ENCODE measurements around the gene TMEM125. TPM values are rescaled to one million over a fixed set of nuclear protein-coding genes. Genes with fewer than 3 reads are reported as not detected.

TMEM125 gene
- total and polyA plus RNA-seq, 10 of the 15 experiments (the other 5 are each of a cell fraction or from before 2014, with no cell fraction given): 0.28 TPM; not detected in 9

GRCh38 chr1:43322506-43322905 is 52.7 kb downstream of the TMEM125 start:
- no peak overlapping the region for H3K4me3 ChIP-seq
- no peaks in the 10 kb centered on the region for H3K36me3 ChIP-seq (ENCODE audit: control insufficient read depth in 2 of 2, insufficient read depth in 2 of 2, low read length in 1 of 2)
- ATAC-seq (no peak), DNase-seq (ENCODE audit: low read depth, low spot score) (no peak), FAIRE-seq (no peak)
- H3K27ac ChIP-seq (ENCODE audit: control insufficient read depth, insufficient read depth): no peak overlapping the region
- ChIA-PET POLR2A (no interaction called here), RAD21 (ENCODE audit: unreplicated experiment) (no interaction called here), SMC1A (ENCODE audit: uncharacterized antibody, unreplicated experiment) (interaction anchor here (0.9 kb wide), 1 partner anchor 36 kb away, joined by 3 read pairs; no protein-coding TSS in a partner anchor), CTCF (no interaction called here)
- intact Hi-C loops (cut with micrococcal nuclease; ENCODE audit: unreplicated experiment): no loop called here
- no peaks in the 10 kb centered on the region; the same call in 1 of the 3 replicates for H3K9me3 ChIP-seq (replicated peaks; ENCODE audit: control insufficient read depth, insufficient read depth, low read length)
- WGBS (ENCODE audit: insufficient coverage, insufficient replicate concordance, low lambda C conversion rate, missing lambda C conversion rate): 58% methylated on average over 5 of the region's 5 CpGs
- no peaks in the 10 kb centered on the region for H3K79me2 ChIP-seq (ENCODE audit: control insufficient read depth, insufficient read depth, low read length)
- in situ Hi-C loops (cut with MboI): no loop called here
- H3K9ac ChIP-seq (ENCODE audit: control insufficient read depth, insufficient read depth, low read length): no peak overlapping the region
- TF ChIP-seq NFIC (IDR thresholded peaks at IDR 0.05; ENCODE audit: low read depth, low read length) (no peak), IKZF2 (IDR thresholded peaks at IDR 0.05) (no peak), BCL11A (IDR thresholded peaks at IDR 0.05; ENCODE audit: low read depth, low read length) (no peak), MTA3 (IDR thresholded peaks at IDR 0.05; ENCODE audit: borderline replicate concordance, low read length) (no peak), POLR2AphosphoS5 (IDR thresholded peaks at IDR 0.05; ENCODE audit: low read length) (no peak), PML (IDR thresholded peaks at IDR 0.05; ENCODE audit: low read length) (no peak), YY1 (IDR thresholded peaks at IDR 0.05; ENCODE audit: low read depth, low read length) (no peak)
- TF ChIP-seq, protein P1, sequence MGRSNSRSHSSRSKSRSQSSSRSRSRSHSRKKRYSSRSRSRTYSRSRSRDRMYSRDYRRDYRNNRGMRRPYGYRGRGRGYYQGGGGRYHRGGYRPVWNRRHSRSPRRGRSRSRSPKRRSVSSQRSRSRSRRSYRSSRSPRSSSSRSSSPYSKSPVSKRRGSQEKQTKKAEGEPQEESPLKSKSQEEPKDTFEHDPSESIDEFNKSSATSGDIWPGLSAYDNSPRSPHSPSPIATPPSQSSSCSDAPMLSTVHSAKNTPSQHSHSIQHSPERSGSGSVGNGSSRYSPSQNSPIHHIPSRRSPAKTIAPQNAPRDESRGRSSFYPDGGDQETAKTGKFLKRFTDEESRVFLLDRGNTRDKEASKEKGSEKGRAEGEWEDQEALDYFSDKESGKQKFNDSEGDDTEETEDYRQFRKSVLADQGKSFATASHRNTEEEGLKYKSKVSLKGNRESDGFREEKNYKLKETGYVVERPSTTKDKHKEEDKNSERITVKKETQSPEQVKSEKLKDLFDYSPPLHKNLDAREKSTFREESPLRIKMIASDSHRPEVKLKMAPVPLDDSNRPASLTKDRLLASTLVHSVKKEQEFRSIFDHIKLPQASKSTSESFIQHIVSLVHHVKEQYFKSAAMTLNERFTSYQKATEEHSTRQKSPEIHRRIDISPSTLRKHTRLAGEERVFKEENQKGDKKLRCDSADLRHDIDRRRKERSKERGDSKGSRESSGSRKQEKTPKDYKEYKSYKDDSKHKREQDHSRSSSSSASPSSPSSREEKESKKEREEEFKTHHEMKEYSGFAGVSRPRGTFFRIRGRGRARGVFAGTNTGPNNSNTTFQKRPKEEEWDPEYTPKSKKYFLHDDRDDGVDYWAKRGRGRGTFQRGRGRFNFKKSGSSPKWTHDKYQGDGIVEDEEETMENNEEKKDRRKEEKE (IDR thresholded peaks at IDR 0.05): no peak
- TF ChIP-seq, protein P2, sequence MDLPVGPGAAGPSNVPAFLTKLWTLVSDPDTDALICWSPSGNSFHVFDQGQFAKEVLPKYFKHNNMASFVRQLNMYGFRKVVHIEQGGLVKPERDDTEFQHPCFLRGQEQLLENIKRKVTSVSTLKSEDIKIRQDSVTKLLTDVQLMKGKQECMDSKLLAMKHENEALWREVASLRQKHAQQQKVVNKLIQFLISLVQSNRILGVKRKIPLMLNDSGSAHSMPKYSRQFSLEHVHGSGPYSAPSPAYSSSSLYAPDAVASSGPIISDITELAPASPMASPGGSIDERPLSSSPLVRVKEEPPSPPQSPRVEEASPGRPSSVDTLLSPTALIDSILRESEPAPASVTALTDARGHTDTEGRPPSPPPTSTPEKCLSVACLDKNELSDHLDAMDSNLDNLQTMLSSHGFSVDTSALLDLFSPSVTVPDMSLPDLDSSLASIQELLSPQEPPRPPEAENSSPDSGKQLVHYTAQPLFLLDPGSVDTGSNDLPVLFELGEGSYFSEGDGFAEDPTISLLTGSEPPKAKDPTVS (IDR thresholded peaks at IDR 0.05; ENCODE audit: low read depth, low read length): no peak
- TF ChIP-seq, protein P3, sequence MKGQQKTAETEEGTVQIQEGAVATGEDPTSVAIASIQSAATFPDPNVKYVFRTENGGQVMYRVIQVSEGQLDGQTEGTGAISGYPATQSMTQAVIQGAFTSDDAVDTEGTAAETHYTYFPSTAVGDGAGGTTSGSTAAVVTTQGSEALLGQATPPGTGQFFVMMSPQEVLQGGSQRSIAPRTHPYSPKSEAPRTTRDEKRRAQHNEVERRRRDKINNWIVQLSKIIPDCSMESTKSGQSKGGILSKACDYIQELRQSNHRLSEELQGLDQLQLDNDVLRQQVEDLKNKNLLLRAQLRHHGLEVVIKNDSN (IDR thresholded peaks at IDR 0.05; ENCODE audit: borderline replicate concordance, extremely low read length, insufficient read depth, low read depth, low read length): no peak
- no peaks in the 10 kb centered on the region for H3K27me3 ChIP-seq (replicated peaks in 1 of 2; ENCODE audit: control insufficient read depth in 2 of 2, insufficient read depth in 2 of 2, low read length in 1 of 2)
- H4K20me1 ChIP-seq (ENCODE audit: control insufficient read depth, insufficient read depth): no peaks in the 10 kb centered on the region
- H3K4me2 ChIP-seq (ENCODE audit: control insufficient read depth, insufficient read depth): no peak overlapping the region
- no peaks in the 10 kb centered on the region for H3K4me1 ChIP-seq (ENCODE audit: control insufficient read depth, insufficient read depth, low read length)
- no TSS peak for BruUV-seq (replicated peaks)
- H2AFZ ChIP-seq (ENCODE audit: control insufficient read depth, low read depth, low read length): no peak overlapping the region

Other genes with a start within 250 kb of the TMEM125 start
Only the 7 nearest of the 10 such genes appear.
- gene EBNA1BP2, start 97.7 kb upstream of the TMEM125 start, total RNA-seq (2014; rRNA removed): 132 and 135 TPM in 2 replicates
- 142 and 156 TPM in 2 replicates for gene EBNA1BP2, start 97.7 kb upstream of the TMEM125 start, total RNA-seq (2014; rRNA removed; fragmentation: Illumina TruSeq; extraction: Trizol)
- 97.7 and 104 TPM in 2 replicates for gene EBNA1BP2, start 97.7 kb upstream of the TMEM125 start, total RNA-seq (2021)
- gene EBNA1BP2, start 97.7 kb upstream of the TMEM125 start, polyA plus RNA-seq (2011; rRNA removed): 66.8 and 71.9 TPM in 2 replicates
- 171 and 173 TPM in 2 replicates for gene EBNA1BP2, start 97.7 kb upstream of the TMEM125 start, polyA plus RNA-seq (2014; fragmentation: Illumina TruSeq; extraction: Trizol)
- 100 to 1,000 TPM in 1 of 2 experiments, 10 to 100 TPM in 1; 57.5 to 114 TPM for gene EBNA1BP2, start 97.7 kb upstream of the TMEM125 start, polyA plus RNA-seq (2014; fragmentation: Nextera tagmentation; extraction: Ambion mirVana)
- gene EBNA1BP2, start 97.7 kb upstream of the TMEM125 start, polyA plus RNA-seq (2014; rRNA removed): 121 and 131 TPM in 2 replicates
- gene EBNA1BP2, start 97.7 kb upstream of the TMEM125 start, polyA plus RNA-seq (2016; fragmentation: Nextera tagmentation; extraction: Ambion mirVana): 100 to 1,000 TPM; 275 TPM
- 0.54 and 0.56 TPM in 2 replicates for gene CFAP57, start 97.7 kb upstream of the TMEM125 start, total RNA-seq (2014; rRNA removed)
- gene CFAP57, start 97.7 kb upstream of the TMEM125 start, total RNA-seq (2014; rRNA removed; fragmentation: Illumina TruSeq; extraction: Trizol): 0.88 and 1.4 TPM in 2 replicates
- 0.77 and 1.2 TPM in 2 replicates for gene CFAP57, start 97.7 kb upstream of the TMEM125 start, total RNA-seq (2021)
- gene CFAP57, start 97.7 kb upstream of the TMEM125 start, polyA plus RNA-seq (2011; rRNA removed): 4.8 and 6.2 TPM in 2 replicates
- gene CFAP57, start 97.7 kb upstream of the TMEM125 start, polyA plus RNA-seq (2014; fragmentation: Illumina TruSeq; extraction: Trizol): 1.3 and 1.6 TPM in 2 replicates
- under 1 TPM; 0.45 to 0.60 TPM for gene CFAP57, start 97.7 kb upstream of the TMEM125 start, polyA plus RNA-seq (2014; fragmentation: Nextera tagmentation; extraction: Ambion mirVana)
- gene CFAP57, start 97.7 kb upstream of the TMEM125 start, polyA plus RNA-seq (2014; rRNA removed): 1.0 and 1.3 TPM in 2 replicates
- 1 to 10 TPM; 1.8 to 2.1 TPM for gene CFAP57, start 97.7 kb upstream of the TMEM125 start, polyA plus RNA-seq (2016; fragmentation: Nextera tagmentation; extraction: Ambion mirVana)
- gene C1orf210, start 15.6 kb downstream of the TMEM125 start, total RNA-seq (2014; rRNA removed): not detected in 2 replicates
- not detected in 2 replicates for gene C1orf210, start 15.6 kb downstream of the TMEM125 start, total RNA-seq (2014; rRNA removed; fragmentation: Illumina TruSeq; extraction: Trizol)
- gene C1orf210, start 15.6 kb downstream of the TMEM125 start, total RNA-seq (2021): not detected in 2 replicates
- gene C1orf210, start 15.6 kb downstream of the TMEM125 start, polyA plus RNA-seq (2011; rRNA removed): 0.07 TPM in 1 of 2 replicates, not detected in the other
- not detected in 2 replicates for gene C1orf210, start 15.6 kb downstream of the TMEM125 start, polyA plus RNA-seq (2014; fragmentation: Illumina TruSeq; extraction: Trizol)
- gene C1orf210, start 15.6 kb downstream of the TMEM125 start, polyA plus RNA-seq (2014; fragmentation: Nextera tagmentation; extraction: Ambion mirVana): not detected
- gene C1orf210, start 15.6 kb downstream of the TMEM125 start, polyA plus RNA-seq (2014; rRNA removed): not detected in 2 replicates
- gene C1orf210, start 15.6 kb downstream of the TMEM125 start, polyA plus RNA-seq (2016; fragmentation: Nextera tagmentation; extraction: Ambion mirVana): not detected
- gene TIE1, start 31.0 kb downstream of the TMEM125 start, total RNA-seq (2014; rRNA removed): 1.7 and 2.0 TPM in 2 replicates
- 0.58 and 0.64 TPM in 2 replicates for gene TIE1, start 31.0 kb downstream of the TMEM125 start, total RNA-seq (2014; rRNA removed; fragmentation: Illumina TruSeq; extraction: Trizol)
- 3.3 and 3.9 TPM in 2 replicates for gene TIE1, start 31.0 kb downstream of the TMEM125 start, total RNA-seq (2021)
- 1.7 and 3.4 TPM in 2 replicates for gene TIE1, start 31.0 kb downstream of the TMEM125 start, polyA plus RNA-seq (2011; rRNA removed)
- 0.43 and 0.62 TPM in 2 replicates for gene TIE1, start 31.0 kb downstream of the TMEM125 start, polyA plus RNA-seq (2014; fragmentation: Illumina TruSeq; extraction: Trizol)
- gene TIE1, start 31.0 kb downstream of the TMEM125 start, polyA plus RNA-seq (2014; fragmentation: Nextera tagmentation; extraction: Ambion mirVana): under 1 TPM; 0.26 to 0.40 TPM
- 2.5 TPM in 2 replicates for gene TIE1, start 31.0 kb downstream of the TMEM125 start, polyA plus RNA-seq (2014; rRNA removed)
- gene TIE1, start 31.0 kb downstream of the TMEM125 start, polyA plus RNA-seq (2016; fragmentation: Nextera tagmentation; extraction: Ambion mirVana): 1 to 10 TPM; 1.2 to 1.5 TPM
- not detected in 2 replicates for gene MPL, start 67.8 kb downstream of the TMEM125 start, total RNA-seq (2014; rRNA removed)
- gene MPL, start 67.8 kb downstream of the TMEM125 start, total RNA-seq (2014; rRNA removed; fragmentation: Illumina TruSeq; extraction: Trizol): not detected in 2 replicates
- not detected in 2 replicates for gene MPL, start 67.8 kb downstream of the TMEM125 start, total RNA-seq (2021)
- not detected in 2 replicates for gene MPL, start 67.8 kb downstream of the TMEM125 start, polyA plus RNA-seq (2011; rRNA removed)
- gene MPL, start 67.8 kb downstream of the TMEM125 start, polyA plus RNA-seq (2014; fragmentation: Illumina TruSeq; extraction: Trizol): not detected in 2 replicates
- gene MPL, start 67.8 kb downstream of the TMEM125 start, polyA plus RNA-seq (2014; fragmentation: Nextera tagmentation; extraction: Ambion mirVana): not detected
- not detected in 2 replicates for gene MPL, start 67.8 kb downstream of the TMEM125 start, polyA plus RNA-seq (2014; rRNA removed)
- gene MPL, start 67.8 kb downstream of the TMEM125 start, polyA plus RNA-seq (2016; fragmentation: Nextera tagmentation; extraction: Ambion mirVana): not detected
- gene CDC20, start 89.0 kb downstream of the TMEM125 start, total RNA-seq (2014; rRNA removed): 197 and 213 TPM in 2 replicates
- gene CDC20, start 89.0 kb downstream of the TMEM125 start, total RNA-seq (2014; rRNA removed; fragmentation: Illumina TruSeq; extraction: Trizol): 81.5 and 82.0 TPM in 2 replicates
- 192 and 205 TPM in 2 replicates for gene CDC20, start 89.0 kb downstream of the TMEM125 start, total RNA-seq (2021)
- gene CDC20, start 89.0 kb downstream of the TMEM125 start, polyA plus RNA-seq (2011; rRNA removed): 37.3 and 103 TPM in 2 replicates
- gene CDC20, start 89.0 kb downstream of the TMEM125 start, polyA plus RNA-seq (2014; fragmentation: Illumina TruSeq; extraction: Trizol): 91.9 and 135 TPM in 2 replicates
- gene CDC20, start 89.0 kb downstream of the TMEM125 start, polyA plus RNA-seq (2014; fragmentation: Nextera tagmentation; extraction: Ambion mirVana): 10 to 100 TPM; 36.3 to 63.1 TPM
- gene CDC20, start 89.0 kb downstream of the TMEM125 start, polyA plus RNA-seq (2014; rRNA removed): 165 and 225 TPM in 2 replicates
- gene CDC20, start 89.0 kb downstream of the TMEM125 start, polyA plus RNA-seq (2016; fragmentation: Nextera tagmentation; extraction: Ambion mirVana): 100 to 1,000 TPM; 299 to 347 TPM
- gene ELOVL1, start 98.0 kb downstream of the TMEM125 start, total RNA-seq (2014; rRNA removed): 77.4 and 88.2 TPM in 2 replicates
- 55.4 and 58.5 TPM in 2 replicates for gene ELOVL1, start 98.0 kb downstream of the TMEM125 start, total RNA-seq (2014; rRNA removed; fragmentation: Illumina TruSeq; extraction: Trizol)
- 66.8 and 68.0 TPM in 2 replicates for gene ELOVL1, start 98.0 kb downstream of the TMEM125 start, total RNA-seq (2021)
- gene ELOVL1, start 98.0 kb downstream of the TMEM125 start, polyA plus RNA-seq (2011; rRNA removed): 88.7 and 139 TPM in 2 replicates
- 102 and 126 TPM in 2 replicates for gene ELOVL1, start 98.0 kb downstream of the TMEM125 start, polyA plus RNA-seq (2014; fragmentation: Illumina TruSeq; extraction: Trizol)
- gene ELOVL1, start 98.0 kb downstream of the TMEM125 start, polyA plus RNA-seq (2014; fragmentation: Nextera tagmentation; extraction: Ambion mirVana): 10 to 100 TPM; 62.7 to 68.4 TPM
- 91.3 and 97.8 TPM in 2 replicates for gene ELOVL1, start 98.0 kb downstream of the TMEM125 start, polyA plus RNA-seq (2014; rRNA removed)
- 100 to 1,000 TPM in 1 of 2 experiments, 10 to 100 TPM in 1; 92.6 to 111 TPM for gene ELOVL1, start 98.0 kb downstream of the TMEM125 start, polyA plus RNA-seq (2016; fragmentation: Nextera tagmentation; extraction: Ambion mirVana)

Measured in GM12878 (cell line).